T-cell (primary cell): Measurements from ENCODE around the gene GRPEL1. TPM values are rescaled to one million over a fixed set of nuclear protein-coding genes. Genes with fewer than 3 reads are reported as not detected.

Source experiments
- ATAC-seq, 4 experiments: fragments of 200-7000 bp in 3 of 4; fragments of 150-1000 bp in 1 of 4; cut with Tn5 transposase; replicated peaks in 1 of 4; 1 replicate in 3 of 4; 2 replicates in 1 of 4; pipeline ENCODE4 v1.10.0; 2021; ENCODE audit warnings: moderate library complexity in 3 of 4, mild to moderate bottlenecking in 2 of 4, moderate number of reproducible peaks in 1 of 4
- CTCF ChIA-PET, 2 donors: fragments of 300-600 bp; sonication (Branson Sonifier 250); formaldehyde crosslinking; loops; one replicate each; lab custom pipeline; 2022; ENCODE audit warnings: antibody characterized with exemption in 2 of 2; lab: Charles Lee
- POLR2A ChIA-PET, 2 donors: fragments of 300-600 bp; sonication (Branson Sonifier 250); formaldehyde crosslinking; loops; one replicate each; lab custom pipeline; 2022; ENCODE audit warnings: antibody characterized with exemption in 2 of 2; lab: Charles Lee
- DNase-seq, 35 experiments: peaks; one replicate each; pipeline versions ENCODE4 v3.0.0 to v3.0.0-alpha.2; 2013 to 2023
- H3K27ac ChIP-seq: one replicate; pipeline ENCODE4 v1.5.1; 2013; ENCODE audit warnings: low read length
- H3K27me3 ChIP-seq, 2 experiments: replicated peaks in 1 of 2; 1 replicate in 1 of 2; 2 replicates in 1 of 2; pipeline versions ENCODE4 v1.6.1 to v1.7.0; 2013; ENCODE audit warnings: low read length in 1 of 2, mixed read lengths in 1 of 2; ENCODE audit not compliant: control insufficient read depth in 2 of 2, insufficient read depth in 2 of 2; ENCODE audit errors: extremely low read depth in 1 of 2
- H3K36me3 ChIP-seq, 2 donors: 1 replicate in 1 of 2; 2 replicates in 1 of 2; pipeline versions ENCODE4 v1.6.1 to v1.7.0; 2013; ENCODE audit warnings: low read length in 1 of 2; ENCODE audit not compliant: control insufficient read depth in 2 of 2, insufficient read depth in 1 of 2; ENCODE audit errors: extremely low read depth in 1 of 2
- H3K4me1 ChIP-seq, 2 experiments: 1 replicate in 1 of 2; 2 replicates in 1 of 2; pipeline versions ENCODE4 v1.6.1 to v1.7.0; 2013; ENCODE audit warnings: low read length in 2 of 2, mixed read lengths in 1 of 2; ENCODE audit not compliant: insufficient read depth in 2 of 2, control insufficient read depth in 1 of 2; ENCODE audit errors: extremely low read depth in 1 of 2
- H3K4me3 ChIP-seq, 2 donors: 1 replicate in 1 of 2; 2 replicates in 1 of 2; pipeline versions ENCODE4 v1.5.1 to v1.7.0; 2013; ENCODE audit warnings: mild to moderate bottlenecking in 2 of 2, low read length in 1 of 2, moderate library complexity in 1 of 2; ENCODE audit not compliant: control insufficient read depth in 1 of 2; ENCODE audit errors: extremely low read depth in 1 of 2
- H3K9me3 ChIP-seq: 2 replicates; pipeline ENCODE4 v1.7.0; 2013
- H3K27ac Mint-ChIP-seq, 2 donors: one replicate each; pipeline ENCODE4 v1.8.0; 2020 to 2021; ENCODE audit warnings: mild to moderate bottlenecking in 2 of 2, mixed read lengths in 2 of 2
- H3K27me3 Mint-ChIP-seq, 2 donors: one replicate each; pipeline ENCODE4 v1.8.0; 2021 to 2022; ENCODE audit warnings: mixed read lengths in 2 of 2
- H3K36me3 Mint-ChIP-seq: one replicate; pipeline ENCODE4 v1.8.0; 2021; ENCODE audit warnings: mixed read lengths
- H3K4me1 Mint-ChIP-seq, 3 donors: one replicate each; pipeline ENCODE4 v1.8.0; 2020 to 2022; ENCODE audit warnings: mixed read lengths in 3 of 3, mild to moderate bottlenecking in 1 of 3
- H3K4me3 Mint-ChIP-seq, 3 donors: one replicate each; pipeline ENCODE4 v1.8.0; 2020 to 2022; ENCODE audit warnings: mild to moderate bottlenecking in 3 of 3, mixed read lengths in 3 of 3, moderate library complexity in 3 of 3
- H3K9me3 Mint-ChIP-seq, 3 donors: one replicate each; pipeline ENCODE4 v1.8.0; 2020 to 2022; ENCODE audit warnings: mixed read lengths in 3 of 3
- WGBS: methylation state at CpG from one replicate; pipeline ENCODE4 v1.1.5; 2013; ENCODE audit warnings: missing lambda C conversion rate; ENCODE audit not compliant: insufficient coverage; 5-methylcytosine and 5-hydroxymethylcytosine counted together
- total RNA-seq, 35 experiments: library from RNA in 6 of 35; stranded (reverse) in 6 of 35; fragments of 120-200 nt in 1 of 35; gene quantifications; one replicate each; pipeline versions ENCODE4 v1.2.1 to v1.2.4 and lab custom pipeline; 2013 to 2026

The GRPEL1 gene
- total RNA-seq, 5 donors from 2014 or later (not counting 1 experiment from before 2014, with no cell fraction given), result 29.9 to 54.6 (median 36.8) TPM

DNA sequence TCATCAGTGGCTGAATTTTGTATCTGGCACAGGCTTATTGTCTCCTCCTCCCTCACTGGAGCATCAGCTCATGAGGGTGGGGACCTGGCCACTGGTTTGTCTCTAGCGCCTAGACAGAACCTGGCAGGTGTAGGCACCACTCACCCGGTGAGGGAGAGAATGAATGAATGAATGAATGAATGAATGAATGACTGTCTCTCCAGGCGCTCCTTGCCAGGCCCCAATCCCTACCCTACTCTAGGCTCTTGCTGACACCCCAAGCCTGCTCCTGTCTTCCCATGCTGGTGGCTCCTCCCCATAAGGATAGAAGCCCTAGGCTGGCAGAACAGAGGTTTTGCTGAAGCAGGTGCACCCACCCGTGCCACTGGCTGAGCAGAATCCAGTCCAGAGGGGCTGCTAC lies 41.3 kb upstream of the GRPEL1 start:
- DNase-seq, result no peak
- Histone ChIP-seq H3K36me3 (no peaks in the 10 kb centered on the region), H3K9me3 (no peaks in the 10 kb centered on the region), H3K4me1 (no peaks in the 10 kb centered on the region), H3K27ac (no peak overlapping the region), H3K27me3 (no peaks in the 10 kb centered on the region), H3K4me3 (no peak overlapping the region)
- Mint-ChIP-seq H3K4me3 (no peak overlapping the region), H3K36me3 (no peaks in the 10 kb centered on the region), H3K9me3 (peaks cover 0 to 2% (median 0%) of the 10 kb centered on the region in 3 donors), H3K27ac (no peak overlapping the region), H3K4me1 (no peaks in the 10 kb centered on the region), H3K27me3 (peaks cover 0 to 2% of the 10 kb centered on the region in 2 donors)
- CTCF ChIA-PET, result no interaction called here
- no peak for ATAC-seq
- POLR2A ChIA-PET, result no interaction called here
- WGBS, result 60% methylated on average over 1 of the region's 4 CpGs

DNA sequence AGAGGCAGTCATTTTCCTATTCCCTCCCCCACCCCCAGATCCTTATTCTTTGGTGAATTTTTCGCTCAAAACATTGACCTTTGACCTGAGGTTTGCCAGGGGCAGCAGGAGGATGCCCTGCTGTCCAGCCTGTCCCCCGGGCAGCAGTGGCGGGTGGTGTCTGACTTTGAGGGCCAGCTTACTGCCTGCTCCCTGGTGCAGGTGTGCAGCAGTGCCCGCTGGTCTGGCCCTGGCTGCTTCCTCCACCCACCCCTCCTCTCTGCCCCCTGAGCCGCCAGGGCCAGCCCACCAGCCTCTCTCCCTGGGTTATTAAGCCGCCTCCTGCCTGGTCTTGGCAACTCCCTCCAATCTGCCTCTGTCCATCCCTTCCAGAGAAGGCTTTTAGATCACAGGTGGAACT lies 40.8 kb upstream of the GRPEL1 start:
- WGBS, result 88% methylated on average over 6 of the region's 6 CpGs
- peaks cover 0 to under 1% (median 0%) of the 10 kb centered on the region in 3 donors for H3K4me1 Mint-ChIP-seq
- DNase-seq (no peak), ATAC-seq (no peak)
- POLR2A ChIA-PET, result no interaction called here
- CTCF ChIA-PET, result no interaction called here
- H3K4me3 Mint-ChIP-seq, result no peak overlapping the region
- no peak overlapping the region for H3K4me3 ChIP-seq
- H3K27ac ChIP-seq, result no peak overlapping the region
- no peak overlapping the region for H3K27ac Mint-ChIP-seq
- peaks cover 0 to 2% (median 0%) of the 10 kb centered on the region in 3 donors for H3K9me3 Mint-ChIP-seq
- no peaks in the 10 kb centered on the region for H3K9me3 ChIP-seq
- H3K36me3 ChIP-seq, result no peaks in the 10 kb centered on the region
- peaks cover 0 to 2% of the 10 kb centered on the region in 2 experiments for H3K27me3 ChIP-seq
- H3K27me3 Mint-ChIP-seq, result peaks cover 0 to 2% of the 10 kb centered on the region in 2 donors
- peaks cover 0 to 3% of the 10 kb centered on the region in 2 experiments for H3K4me1 ChIP-seq
- H3K36me3 Mint-ChIP-seq, result no peaks in the 10 kb centered on the region

DNA sequence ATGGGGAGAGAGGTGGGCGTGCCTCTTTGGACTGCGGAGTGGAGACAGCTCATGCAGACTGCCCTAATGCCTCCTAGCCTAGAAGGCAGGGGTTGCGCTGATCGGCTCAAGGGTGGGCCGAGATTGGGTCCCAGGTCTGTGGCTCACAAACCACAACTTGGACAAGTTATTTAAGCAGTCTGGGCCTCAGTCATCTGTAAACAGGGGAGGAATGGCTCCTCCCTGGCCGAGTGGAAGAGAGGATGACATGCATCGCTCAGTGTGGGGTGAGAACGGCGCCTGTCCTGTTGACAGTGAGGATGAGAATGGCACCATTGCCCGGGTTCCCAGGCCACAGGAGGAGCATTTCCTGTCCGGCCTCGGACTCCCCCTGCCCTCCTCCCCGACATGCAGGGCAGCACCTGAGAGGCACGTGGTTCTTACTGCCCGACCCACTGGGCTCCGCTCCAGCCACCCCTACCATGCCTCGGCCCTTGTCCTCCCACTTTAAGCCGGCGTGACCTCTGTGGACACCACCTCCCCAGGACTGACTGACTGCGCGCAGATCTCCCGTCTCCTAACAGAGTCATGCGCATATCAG lies 40.3 kb upstream of the GRPEL1 start:
- Mint-ChIP-seq H3K4me1 (peaks cover 3 to 5% (median 4%) of the 10 kb centered on the region in 3 donors), H3K27ac (no peak overlapping the region), H3K36me3 (no peaks in the 10 kb centered on the region), H3K27me3 (peaks cover 0 to 2% of the 10 kb centered on the region in 2 donors), H3K4me3 (no peak overlapping the region), H3K9me3 (peaks cover 0 to 2% (median 0%) of the 10 kb centered on the region in 3 donors)
- Histone ChIP-seq H3K27ac (no peak overlapping the region), H3K4me3 (no peak overlapping the region), H3K4me1 (peaks cover 0 to 7% of the 10 kb centered on the region in 2 experiments), H3K36me3 (no peaks in the 10 kb centered on the region), H3K27me3 (peaks cover 0 to 5% of the 10 kb centered on the region in 2 experiments), H3K9me3 (no peaks in the 10 kb centered on the region)
- no peak for DNase-seq
- ATAC-seq, result no peak
- ChIA-PET POLR2A (no interaction called here), CTCF (no interaction called here)
- WGBS, result 84% methylated on average over 19 of the region's 23 CpGs

DNA sequence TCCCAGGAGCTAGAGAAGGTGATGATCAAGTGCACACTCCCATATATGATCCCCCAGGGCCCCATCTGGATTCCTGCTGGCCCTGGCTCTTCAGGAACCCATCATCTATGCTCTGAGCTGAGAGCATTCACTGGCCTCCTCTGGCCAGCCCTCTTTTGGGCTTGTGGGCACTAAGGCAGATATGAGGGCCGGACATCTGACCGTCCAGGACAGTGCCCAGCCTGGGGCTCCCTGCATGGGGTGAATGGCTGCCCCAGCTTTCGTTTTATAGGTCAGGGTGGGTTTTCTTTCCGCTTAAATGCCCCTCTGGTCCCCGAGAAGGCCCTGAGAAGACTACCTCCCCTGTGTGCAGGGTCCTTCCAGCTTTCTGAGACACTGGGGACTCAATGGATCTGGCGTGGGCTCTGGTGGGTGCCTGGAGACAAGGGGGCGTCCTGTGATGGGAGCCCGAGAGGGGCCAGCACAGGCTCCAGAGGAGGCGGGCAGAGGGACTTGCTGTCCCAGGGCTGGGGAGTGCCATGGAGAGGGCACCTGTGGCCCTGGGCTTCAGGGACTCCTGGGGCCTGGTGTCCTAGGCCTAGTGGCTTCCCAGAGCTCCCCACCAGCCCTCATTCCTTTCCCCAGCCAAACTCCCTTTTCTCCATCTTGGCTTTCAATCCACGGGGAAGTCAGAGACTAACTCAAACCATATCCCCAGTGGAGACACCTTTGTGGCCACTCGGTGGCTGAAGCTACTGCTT lies 39.5 kb upstream of the GRPEL1 start:
- Histone ChIP-seq H3K9me3 (no peaks in the 10 kb centered on the region), H3K27ac (no peak overlapping the region), H3K36me3 (no peaks in the 10 kb centered on the region), H3K27me3 (peaks cover 0 to 9% of the 10 kb centered on the region in 2 experiments), H3K4me1 (peaks cover 5 to 14% of the 10 kb centered on the region in 2 experiments), H3K4me3 (no peak overlapping the region)
- DNase-seq, result no peak
- WGBS, result 64% methylated on average over 5 of the region's 11 CpGs
- Mint-ChIP-seq H3K27me3 (peaks cover 0 to 2% of the 10 kb centered on the region in 2 donors), H3K4me3 (no peak overlapping the region), H3K4me1 (peaks cover 8 to 13% (median 11%) of the 10 kb centered on the region in 3 donors), H3K27ac (no peak overlapping the region), H3K9me3 (peaks cover 0 to 2% (median 0%) of the 10 kb centered on the region in 3 donors), H3K36me3 (no peaks in the 10 kb centered on the region)
- ChIA-PET CTCF (interaction anchor here in 1 of 2 donors (0.6 kb wide), 1 partner anchor 38 kb away, joined by 3 read pairs; no protein-coding TSS in a partner anchor), POLR2A (no interaction called here)
- ATAC-seq, result no peak

DNA sequence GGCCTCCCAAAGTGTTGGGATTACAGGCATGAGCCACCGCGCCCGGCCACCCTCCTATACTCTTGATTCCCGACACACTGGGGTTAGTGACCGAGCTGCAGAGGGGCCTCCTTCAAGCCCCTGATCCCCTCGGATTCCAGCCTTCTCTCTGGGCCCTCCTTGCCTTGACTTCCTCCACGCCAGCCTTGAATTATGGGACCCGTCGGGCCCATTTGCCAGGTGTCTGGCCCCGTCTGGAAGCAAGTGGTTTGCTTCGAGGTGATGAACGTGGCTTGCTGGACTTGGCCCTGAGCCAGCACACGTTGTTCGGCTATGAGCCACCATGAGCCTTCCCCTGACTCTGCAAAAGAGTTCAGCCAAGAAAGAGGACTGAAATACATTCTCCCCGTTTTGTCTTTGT lies 37.4 kb upstream of the GRPEL1 start:
- Mint-ChIP-seq H3K27me3 (no peaks in the 10 kb centered on the region), H3K27ac (no peak overlapping the region), H3K4me1 (peaks cover 15 to 27% (median 21%) of the 10 kb centered on the region in 3 donors), H3K9me3 (no peaks in the 10 kb centered on the region), H3K36me3 (no peaks in the 10 kb centered on the region), H3K4me3 (peak overlapping the region in 1 of 3 donors; percentile 21)
- 47% methylated on average over 14 of the region's 15 CpGs for WGBS
- CTCF ChIA-PET, result no interaction called here
- DNase-seq, result peak in 1 of 35 experiments; percentile 23
- Histone ChIP-seq H3K4me3 (no peak overlapping the region), H3K4me1 (peaks cover 8 to 27% of the 10 kb centered on the region in 2 experiments), H3K27me3 (peaks cover 0 to 13% of the 10 kb centered on the region in 2 experiments), H3K9me3 (no peaks in the 10 kb centered on the region), H3K36me3 (no peaks in the 10 kb centered on the region), H3K27ac (no peak overlapping the region)
- POLR2A ChIA-PET, result no interaction called here
- no peak for ATAC-seq

DNA sequence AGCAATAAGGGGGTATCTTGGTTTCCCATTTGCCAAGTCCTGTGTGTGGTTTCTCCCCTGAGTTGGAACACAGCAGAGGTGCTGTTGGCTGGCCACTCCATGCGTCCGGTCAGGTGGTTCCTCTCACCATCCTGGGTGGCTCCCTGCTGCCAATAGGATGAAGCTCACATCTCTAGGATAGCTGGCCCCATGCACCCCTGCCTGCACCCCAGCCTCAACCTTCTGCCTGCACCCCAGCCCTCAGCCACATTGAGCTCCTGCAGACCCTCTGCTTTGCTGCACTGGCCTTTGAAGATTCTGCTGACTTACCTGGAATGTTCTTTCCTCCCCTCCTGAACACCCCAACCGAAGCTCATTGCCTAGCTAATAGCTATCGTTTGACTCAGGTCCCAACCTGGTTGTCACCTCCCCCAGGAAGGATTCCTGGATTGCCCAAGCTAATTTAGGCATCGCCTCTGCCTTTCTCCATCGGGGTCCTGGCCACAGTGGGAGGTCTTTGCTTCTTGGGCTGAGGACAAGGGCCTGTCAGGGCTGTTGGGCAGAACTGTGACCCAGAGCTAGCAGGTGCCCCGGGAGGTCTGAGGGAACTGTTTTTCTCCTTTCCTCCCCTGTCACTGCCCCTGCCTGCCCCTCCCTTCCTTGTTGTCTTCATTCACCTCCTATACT lies 36.6 kb upstream of the GRPEL1 start:
- Mint-ChIP-seq H3K4me3 (peak overlapping the region; percentile 39 to 89 (median 41)), H3K4me1 (peaks cover 15 to 27% (median 21%) of the 10 kb centered on the region in 3 donors), H3K27ac (no peak overlapping the region), H3K9me3 (no peaks in the 10 kb centered on the region), H3K36me3 (no peaks in the 10 kb centered on the region), H3K27me3 (no peaks in the 10 kb centered on the region)
- CTCF ChIA-PET, result no interaction called here
- peak in 1 of 35 experiments; percentile 6 for DNase-seq
- Histone ChIP-seq H3K9me3 (no peaks in the 10 kb centered on the region), H3K4me3 (no peak overlapping the region), H3K27ac (no peak overlapping the region), H3K4me1 (peaks cover 8 to 27% of the 10 kb centered on the region in 2 experiments), H3K36me3 (no peaks in the 10 kb centered on the region), H3K27me3 (peaks cover 0 to 13% of the 10 kb centered on the region in 2 experiments)
- 88% methylated on average over 6 of the region's 7 CpGs for WGBS
- POLR2A ChIA-PET, result interaction anchor here in 1 of 2 donors (0.7 kb wide), 1 partner anchor 117 kb away, joined by 3 read pairs; no protein-coding TSS in a partner anchor
- ATAC-seq, result no peak
